GM12891 (cell line): ENCODE data around the gene HOMER1.

ENCODE experiments used
- POLR2A ChIP-seq: IDR thresholded peaks from 2 replicates; pipeline ENCODE4 v1.6.1; 2011; ENCODE audit warnings: low read depth, low read length, control low read depth
- POLR2AphosphoS5 ChIP-seq: IDR thresholded peaks from 2 replicates; pipeline ENCODE4 v1.6.1; 2011; ENCODE audit warnings: low read depth, low read length, control low read depth
- SPI1 ChIP-seq: IDR thresholded peaks from 2 replicates; pipeline ENCODE4 v1.6.1; 2011; ENCODE audit warnings: low read depth, low read length, control low read depth
- TAF1 ChIP-seq: IDR thresholded peaks from 2 replicates; pipeline ENCODE4 v1.6.1; 2011; ENCODE audit warnings: low read depth, low read length, control low read depth

- TF ChIP-seq POLR2AphosphoS5, result no peak
- TF ChIP-seq POLR2A, result no peak
- TF ChIP-seq TAF1, result no peak
- TF ChIP-seq SPI1, result no peak
Measured at GRCh38 chr5:79489773-79490172, 24.2 kb downstream of the HOMER1 start.
